H1 (cell line): ENCODE measurements around the gene ACTR5. TPM values are rescaled to one million over a fixed set of nuclear protein-coding genes. Genes with fewer than 3 reads are reported as not detected.

Experiments used
- ATF3 ChIP-seq: IDR thresholded peaks from 2 replicates; pipeline ENCODE4 v1.6.1; 2011; ENCODE audit warnings: low read depth, mild to moderate bottlenecking, low read length; ENCODE audit not compliant: insufficient read depth
- BACH1 ChIP-seq: IDR thresholded peaks from 2 replicates; pipeline ENCODE4 v1.6.1; 2012; ENCODE audit warnings: low read length, improper control_type of control experiment
- CBX5 ChIP-seq: fragments of 300-800, 300-1000 bp; sonication (generic); IDR thresholded peaks from 2 replicates; pipeline ENCODE4 v1.7.1; 2016; ENCODE audit warnings: antibody characterized with exemption, low read length, low read depth
- HDAC2 ChIP-seq, 2 experiments: fragments of 300-600 bp in 1 of 2; sonication (generic) in 1 of 2; IDR thresholded peaks; 2 replicates each; pipeline ENCODE4 v1.6.1; 2011 to 2012; ENCODE audit warnings: low read depth in 2 of 2, low read length in 2 of 2, mild to moderate bottlenecking in 2 of 2, moderate library complexity in 2 of 2, borderline replicate concordance in 1 of 2, inconsistent platforms in 1 of 2
- JUN ChIP-seq: IDR thresholded peaks from 2 replicates; pipeline ENCODE4 v1.6.1; 2011; ENCODE audit warnings: low read depth, mild to moderate bottlenecking, improper control_type of control experiment, low read length
- PHF8 ChIP-seq: fragments of 200-600 bp; sonication (generic); conservative IDR thresholded peaks from 2 replicates; pipeline ENCODE4 v1.7.1; 2012; ENCODE audit warnings: low read depth, mild to moderate bottlenecking, inconsistent platforms, low read length, moderate library complexity
- TBP ChIP-seq: IDR thresholded peaks from 2 replicates; pipeline ENCODE4 v1.6.1; 2011; ENCODE audit warnings: low read depth, low read length, improper control_type of control experiment
- polyA plus RNA-seq, 7 experiments: library from polyadenylated mRNA; depleted of rRNA in 3 of 7; stranded (reverse) in 5 of 7; unstranded in 2 of 7; fragments of >200 nt in 5 of 7; fragments of 200-250 nt in 2 of 7; gene quantifications; 1 replicate in 5 of 7; 2 replicates in 1 of 7; 4 replicates in 1 of 7; pipeline versions ENCODE4 v1.2.1 to v1.2.3, GENCODE V29; 2011 to 2013; ENCODE audit warnings: missing spikeins in 2 of 7, mixed read lengths in 2 of 7
- total RNA-seq: library from RNA; stranded (reverse); fragmentation: NEBNext Ultra II Directional; extraction: Animal tissue kit (Norgen Biotek cat#: 25700); gene quantifications from 2 replicates; pipeline ENCODE4 v1.2.1, GENCODE V29; 2021
- TF ChIP-seq, protein P1 (sequence below): fragments of 300-600 bp; sonication (generic); IDR thresholded peaks from 2 replicates; pipeline ENCODE4 v1.7.1; 2012; ENCODE audit warnings: low read length, moderate library complexity, mild to moderate bottlenecking, inconsistent platforms; ENCODE audit not compliant: insufficient replicate concordance
- TF ChIP-seq, protein P2 (sequence below): IDR thresholded peaks from 2 replicates; pipeline ENCODE4 v1.6.1; 2011; ENCODE audit warnings: low read length, improper control_type of control experiment

Gene ACTR5
- total and polyA plus RNA-seq, 2 of the 8 experiments (the other 6 are each of a cell fraction or from before 2014, with no cell fraction given), result 10.4 to 14.4 TPM

DNA sequence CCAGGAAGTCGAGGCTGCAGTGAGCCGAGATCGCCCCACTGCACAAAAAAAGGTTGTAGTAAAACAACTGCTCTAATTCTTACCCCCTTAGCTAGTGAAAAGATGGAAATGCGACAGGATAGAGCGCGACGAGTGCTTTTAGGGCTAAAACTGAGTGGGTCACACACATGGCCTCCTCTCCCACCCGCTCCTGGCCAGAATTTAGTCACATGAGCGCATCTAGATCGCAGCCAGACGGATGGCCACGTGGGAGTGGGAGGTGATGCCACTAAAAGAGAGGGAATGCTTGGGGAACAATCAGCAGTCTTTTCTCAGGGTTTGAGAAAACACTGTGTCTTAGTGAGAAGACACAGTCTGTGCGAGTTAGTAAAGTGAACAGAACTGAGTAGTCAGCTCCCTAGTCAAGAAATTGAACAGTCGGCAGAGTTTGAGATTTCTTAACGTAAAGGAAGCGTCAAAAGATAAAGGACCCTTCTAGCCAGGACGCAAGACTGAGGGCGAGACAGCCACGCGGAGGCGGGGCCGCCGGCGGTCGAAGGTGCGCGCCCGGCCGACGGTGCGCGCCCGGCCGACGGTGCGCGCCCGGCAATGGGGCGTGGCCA lies 664 bp upstream of the ACTR5 start (continued):
- TF ChIP-seq HDAC2 (IDR thresholded peaks at IDR 0.05; ENCODE audit: borderline replicate concordance in 1 of 2, low read depth in 2 of 2, low read length in 2 of 2) (no peak), JUN (no peak), PHF8 (no peak), TBP (no peak), ATF3 (no peak), BACH1 (no peak), CBX5 (no peak)
- TF ChIP-seq, protein P1, sequence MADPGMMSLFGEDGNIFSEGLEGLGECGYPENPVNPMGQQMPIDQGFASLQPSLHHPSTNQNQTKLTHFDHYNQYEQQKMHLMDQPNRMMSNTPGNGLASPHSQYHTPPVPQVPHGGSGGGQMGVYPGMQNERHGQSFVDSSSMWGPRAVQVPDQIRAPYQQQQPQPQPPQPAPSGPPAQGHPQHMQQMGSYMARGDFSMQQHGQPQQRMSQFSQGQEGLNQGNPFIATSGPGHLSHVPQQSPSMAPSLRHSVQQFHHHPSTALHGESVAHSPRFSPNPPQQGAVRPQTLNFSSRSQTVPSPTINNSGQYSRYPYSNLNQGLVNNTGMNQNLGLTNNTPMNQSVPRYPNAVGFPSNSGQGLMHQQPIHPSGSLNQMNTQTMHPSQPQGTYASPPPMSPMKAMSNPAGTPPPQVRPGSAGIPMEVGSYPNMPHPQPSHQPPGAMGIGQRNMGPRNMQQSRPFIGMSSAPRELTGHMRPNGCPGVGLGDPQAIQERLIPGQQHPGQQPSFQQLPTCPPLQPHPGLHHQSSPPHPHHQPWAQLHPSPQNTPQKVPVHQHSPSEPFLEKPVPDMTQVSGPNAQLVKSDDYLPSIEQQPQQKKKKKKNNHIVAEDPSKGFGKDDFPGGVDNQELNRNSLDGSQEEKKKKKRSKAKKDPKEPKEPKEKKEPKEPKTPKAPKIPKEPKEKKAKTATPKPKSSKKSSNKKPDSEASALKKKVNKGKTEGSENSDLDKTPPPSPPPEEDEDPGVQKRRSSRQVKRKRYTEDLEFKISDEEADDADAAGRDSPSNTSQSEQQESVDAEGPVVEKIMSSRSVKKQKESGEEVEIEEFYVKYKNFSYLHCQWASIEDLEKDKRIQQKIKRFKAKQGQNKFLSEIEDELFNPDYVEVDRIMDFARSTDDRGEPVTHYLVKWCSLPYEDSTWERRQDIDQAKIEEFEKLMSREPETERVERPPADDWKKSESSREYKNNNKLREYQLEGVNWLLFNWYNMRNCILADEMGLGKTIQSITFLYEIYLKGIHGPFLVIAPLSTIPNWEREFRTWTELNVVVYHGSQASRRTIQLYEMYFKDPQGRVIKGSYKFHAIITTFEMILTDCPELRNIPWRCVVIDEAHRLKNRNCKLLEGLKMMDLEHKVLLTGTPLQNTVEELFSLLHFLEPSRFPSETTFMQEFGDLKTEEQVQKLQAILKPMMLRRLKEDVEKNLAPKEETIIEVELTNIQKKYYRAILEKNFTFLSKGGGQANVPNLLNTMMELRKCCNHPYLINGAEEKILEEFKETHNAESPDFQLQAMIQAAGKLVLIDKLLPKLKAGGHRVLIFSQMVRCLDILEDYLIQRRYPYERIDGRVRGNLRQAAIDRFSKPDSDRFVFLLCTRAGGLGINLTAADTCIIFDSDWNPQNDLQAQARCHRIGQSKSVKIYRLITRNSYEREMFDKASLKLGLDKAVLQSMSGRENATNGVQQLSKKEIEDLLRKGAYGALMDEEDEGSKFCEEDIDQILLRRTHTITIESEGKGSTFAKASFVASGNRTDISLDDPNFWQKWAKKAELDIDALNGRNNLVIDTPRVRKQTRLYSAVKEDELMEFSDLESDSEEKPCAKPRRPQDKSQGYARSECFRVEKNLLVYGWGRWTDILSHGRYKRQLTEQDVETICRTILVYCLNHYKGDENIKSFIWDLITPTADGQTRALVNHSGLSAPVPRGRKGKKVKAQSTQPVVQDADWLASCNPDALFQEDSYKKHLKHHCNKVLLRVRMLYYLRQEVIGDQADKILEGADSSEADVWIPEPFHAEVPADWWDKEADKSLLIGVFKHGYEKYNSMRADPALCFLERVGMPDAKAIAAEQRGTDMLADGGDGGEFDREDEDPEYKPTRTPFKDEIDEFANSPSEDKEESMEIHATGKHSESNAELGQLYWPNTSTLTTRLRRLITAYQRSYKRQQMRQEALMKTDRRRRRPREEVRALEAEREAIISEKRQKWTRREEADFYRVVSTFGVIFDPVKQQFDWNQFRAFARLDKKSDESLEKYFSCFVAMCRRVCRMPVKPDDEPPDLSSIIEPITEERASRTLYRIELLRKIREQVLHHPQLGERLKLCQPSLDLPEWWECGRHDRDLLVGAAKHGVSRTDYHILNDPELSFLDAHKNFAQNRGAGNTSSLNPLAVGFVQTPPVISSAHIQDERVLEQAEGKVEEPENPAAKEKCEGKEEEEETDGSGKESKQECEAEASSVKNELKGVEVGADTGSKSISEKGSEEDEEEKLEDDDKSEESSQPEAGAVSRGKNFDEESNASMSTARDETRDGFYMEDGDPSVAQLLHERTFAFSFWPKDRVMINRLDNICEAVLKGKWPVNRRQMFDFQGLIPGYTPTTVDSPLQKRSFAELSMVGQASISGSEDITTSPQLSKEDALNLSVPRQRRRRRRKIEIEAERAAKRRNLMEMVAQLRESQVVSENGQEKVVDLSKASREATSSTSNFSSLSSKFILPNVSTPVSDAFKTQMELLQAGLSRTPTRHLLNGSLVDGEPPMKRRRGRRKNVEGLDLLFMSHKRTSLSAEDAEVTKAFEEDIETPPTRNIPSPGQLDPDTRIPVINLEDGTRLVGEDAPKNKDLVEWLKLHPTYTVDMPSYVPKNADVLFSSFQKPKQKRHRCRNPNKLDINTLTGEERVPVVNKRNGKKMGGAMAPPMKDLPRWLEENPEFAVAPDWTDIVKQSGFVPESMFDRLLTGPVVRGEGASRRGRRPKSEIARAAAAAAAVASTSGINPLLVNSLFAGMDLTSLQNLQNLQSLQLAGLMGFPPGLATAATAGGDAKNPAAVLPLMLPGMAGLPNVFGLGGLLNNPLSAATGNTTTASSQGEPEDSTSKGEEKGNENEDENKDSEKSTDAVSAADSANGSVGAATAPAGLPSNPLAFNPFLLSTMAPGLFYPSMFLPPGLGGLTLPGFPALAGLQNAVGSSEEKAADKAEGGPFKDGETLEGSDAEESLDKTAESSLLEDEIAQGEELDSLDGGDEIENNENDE, result no peak
- TF ChIP-seq, protein P2, sequence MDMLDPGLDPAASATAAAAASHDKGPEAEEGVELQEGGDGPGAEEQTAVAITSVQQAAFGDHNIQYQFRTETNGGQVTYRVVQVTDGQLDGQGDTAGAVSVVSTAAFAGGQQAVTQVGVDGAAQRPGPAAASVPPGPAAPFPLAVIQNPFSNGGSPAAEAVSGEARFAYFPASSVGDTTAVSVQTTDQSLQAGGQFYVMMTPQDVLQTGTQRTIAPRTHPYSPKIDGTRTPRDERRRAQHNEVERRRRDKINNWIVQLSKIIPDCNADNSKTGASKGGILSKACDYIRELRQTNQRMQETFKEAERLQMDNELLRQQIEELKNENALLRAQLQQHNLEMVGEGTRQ, result no peak; the same call in 1 of the 2 replicates
